SK-N-SH (cell line): ENCODE results near the gene SLC36A3. TPM values are rescaled to one million over a fixed set of nuclear protein-coding genes. Genes with fewer than 3 reads are reported as not detected.
"Not testable (repeated sequence)": the region's sequence is repeated elsewhere in the genome, so short reads cannot be mapped to it uniquely, and the experiment has no call there.

Experiments used
- CTCF ChIA-PET: fragments of 300-600, 350-600 bp; formaldehyde crosslinking; extraction: SDS; loops from one replicate; lab custom pipeline; 2021; lab: Yijun Ruan, JAX
- POLR2A ChIA-PET: fragments of 350-600 bp; sonication (Branson Sonifier 250); formaldehyde crosslinking; extraction: SDS; loops from one replicate; lab custom pipeline; 2020; ENCODE audit warnings: antibody characterized with exemption, inconsistent platforms; lab: Yijun Ruan, JAX
- DNase-seq: peaks from one replicate; pipeline ENCODE4 v3.0.0; 2012
- H2AFZ ChIP-seq: fragments of 200-600 bp; sonication (generic); 2 replicates; pipeline ENCODE4 v1.8.1; 2016; ENCODE audit warnings: antibody characterized with exemption, mild to moderate bottlenecking, low read depth
- H3F3A ChIP-seq: fragments of 200-600 bp; sonication (generic); replicated peaks from 2 replicates; pipeline ENCODE3; 2016; ENCODE audit warnings: antibody characterized with exemption, mild to moderate bottlenecking; ENCODE audit not compliant: insufficient read depth
- H3K27ac ChIP-seq, 2 experiments: fragments of 200-500 bp in 1 of 2; fragments of 200-600 bp in 1 of 2; sonication (Bioruptor generic) in 1 of 2; sonication (generic), shearing (Covaris generic) in 1 of 2; 2 replicates each; pipeline versions ENCODE4 v1.5.1 to v1.6.1; 2014 to 2016; ENCODE audit warnings: low read depth in 2 of 2, inconsistent platforms in 1 of 2, low read length in 1 of 2, mild to moderate bottlenecking in 1 of 2, mixed read lengths in 1 of 2
- H3K27me3 ChIP-seq: fragments of 200-600 bp; sonication (generic), shearing (Covaris generic); 2 replicates; pipeline ENCODE4 v1.6.1; 2016; ENCODE audit warnings: mixed run types; ENCODE audit not compliant: insufficient read depth
- H3K36me3 ChIP-seq, 2 experiments: fragments of 200-500 bp in 1 of 2; fragments of 200-600 bp in 1 of 2; sonication (Bioruptor generic) in 1 of 2; sonication (generic) in 1 of 2; replicated peaks in 1 of 2; 2 replicates each; pipeline versions ENCODE3 to v1.5.1; 2014 to 2016; ENCODE audit warnings: low read length in 1 of 2, mild to moderate bottlenecking in 1 of 2; ENCODE audit not compliant: insufficient read depth in 2 of 2, control insufficient read depth in 1 of 2
- H3K4me1 ChIP-seq, 2 experiments: fragments of 200-500 bp in 1 of 2; fragments of 200-600 bp in 1 of 2; sonication (Bioruptor generic) in 1 of 2; sonication (generic), shearing (Covaris generic) in 1 of 2; 2 replicates each; pipeline versions ENCODE4 v1.5.1 to v1.6.1; 2014 to 2016; ENCODE audit warnings: low read depth in 1 of 2, low read length in 1 of 2, mixed run types in 1 of 2; ENCODE audit not compliant: insufficient read depth in 2 of 2, control insufficient read depth in 1 of 2
- H3K4me2 ChIP-seq: fragments of 200-600 bp; sonication (generic), shearing (Covaris generic); 2 replicates; pipeline ENCODE4 v1.6.1; 2017; ENCODE audit warnings: mixed run types
- H3K4me3 ChIP-seq, 2 experiments: fragments of 200-500 bp in 1 of 2; fragments of 200-600 bp in 1 of 2; sonication (Bioruptor generic) in 1 of 2; sonication (generic), shearing (Covaris generic) in 1 of 2; 2 replicates each; pipeline versions ENCODE4 v1.5.1 to v1.8.1; 2014 to 2016; ENCODE audit warnings: low read depth in 2 of 2, inconsistent platforms in 1 of 2, low read length in 1 of 2, mild to moderate bottlenecking in 1 of 2, mixed read lengths in 1 of 2, moderate library complexity in 1 of 2
- H3K79me2 ChIP-seq: fragments of 200-600 bp; sonication (generic); 2 replicates; pipeline ENCODE4 v1.8.1; 2017; ENCODE audit warnings: mild to moderate bottlenecking; ENCODE audit not compliant: insufficient read depth
- H3K9ac ChIP-seq: fragments of 200-600 bp; sonication (generic); 2 replicates; pipeline ENCODE4 v1.6.1; 2017; ENCODE audit warnings: mixed run types
- H3K9me2 ChIP-seq: fragments of 200-600 bp; sonication (generic); 2 replicates; pipeline ENCODE4 v1.6.1; 2017; ENCODE audit warnings: mixed run types
- H3K9me3 ChIP-seq: fragments of 200-600 bp; sonication (generic); 2 replicates; pipeline ENCODE4 v1.6.1; 2017; ENCODE audit warnings: mixed run types, mild to moderate bottlenecking, moderate library complexity
- H4K20me1 ChIP-seq: fragments of 200-600 bp; sonication (generic); 2 replicates; pipeline ENCODE4 v1.6.1; 2017; ENCODE audit warnings: mild to moderate bottlenecking, mixed run types; ENCODE audit not compliant: insufficient read depth
- EP300 ChIP-seq, 2 experiments: IDR thresholded peaks; 2 replicates each; pipeline versions ENCODE4 v1.4.0 to v1.6.1; 2012; ENCODE audit warnings: borderline replicate concordance in 1 of 2, low read depth in 1 of 2, low read length in 1 of 2
- EZH2phosphoT487 ChIP-seq: fragments of 200-600 bp; sonication (generic); IDR thresholded peaks from 2 replicates; pipeline ENCODE4 v1.6.1; 2017; ENCODE audit warnings: low read depth, mixed run types, mild to moderate bottlenecking, antibody characterized with exemption, moderate library complexity, borderline replicate concordance
- FOXJ3 ChIP-seq: sonication (generic); formaldehyde crosslinking; IDR thresholded peaks from 2 replicates; pipeline ENCODE4 v1.5.1; 2020; ENCODE audit warnings: mild to moderate bottlenecking, missing genetic modification reagents
- JUND ChIP-seq: IDR thresholded peaks from 2 replicates; pipeline ENCODE4 v1.4.0; 2012
- NFIC ChIP-seq: IDR thresholded peaks from 2 replicates; pipeline ENCODE4 v1.4.0; 2012; ENCODE audit warnings: borderline replicate concordance
- NRF1 ChIP-seq: IDR thresholded peaks from 2 replicates; pipeline ENCODE4 v1.6.1; 2012; ENCODE audit warnings: low read depth, mild to moderate bottlenecking, low read length
- RAD21 ChIP-seq: IDR thresholded peaks from 2 replicates; pipeline ENCODE4 v1.6.1; 2012; ENCODE audit warnings: mild to moderate bottlenecking, low read length
- RCOR1 ChIP-seq: fragments of 150-350 bp; IDR thresholded peaks from 2 replicates; pipeline ENCODE4 v1.6.1; 2017; ENCODE audit warnings: antibody characterized with exemption, low read length
- SMC3 ChIP-seq: IDR thresholded peaks from 2 replicates; pipeline ENCODE4 v1.6.1; 2012; ENCODE audit warnings: low read depth, low read length, improper control_type of control experiment
- YY1 ChIP-seq: IDR thresholded peaks from 2 replicates; pipeline ENCODE4 v1.4.0; 2012; ENCODE audit warnings: low read depth, mild to moderate bottlenecking
- WGBS: methylation state at CpG from one replicate; pipeline ENCODE4 v1.1.6; 2017; ENCODE audit warnings: low lambda C conversion rate; 5-methylcytosine and 5-hydroxymethylcytosine counted together
- polyA plus RNA-seq, 3 experiments: library from polyadenylated mRNA; depleted of rRNA; stranded (reverse); fragments of >200 nt; gene quantifications; 2 replicates each; pipeline ENCODE4 v1.2.3, GENCODE V29; 2012
- TF ChIP-seq, protein P1 (sequence below): IDR thresholded peaks from 2 replicates; pipeline ENCODE4 v1.6.1; 2012; ENCODE audit warnings: mild to moderate bottlenecking, low read depth, low read length, moderate library complexity
- TF ChIP-seq, protein P2 (sequence below): IDR thresholded peaks from 2 replicates; pipeline ENCODE4 v1.4.0; 2012; ENCODE audit warnings: low read depth, borderline replicate concordance
- TF ChIP-seq, protein P3 (sequence below): fragments of 150-350 bp; IDR thresholded peaks from 2 replicates; pipeline ENCODE4 v1.6.1; 2017; ENCODE audit warnings: antibody characterized with exemption, low read length, low read depth, borderline replicate concordance
- TF ChIP-seq, protein P4 (sequence below): IDR thresholded peaks from 2 replicates; pipeline ENCODE4 v1.4.0; 2012; ENCODE audit warnings: low read depth

The SLC36A3 gene
- polyA plus RNA-seq, 1 of the 3 experiments (the other 2 are of a cell fraction): not detected

DNA sequence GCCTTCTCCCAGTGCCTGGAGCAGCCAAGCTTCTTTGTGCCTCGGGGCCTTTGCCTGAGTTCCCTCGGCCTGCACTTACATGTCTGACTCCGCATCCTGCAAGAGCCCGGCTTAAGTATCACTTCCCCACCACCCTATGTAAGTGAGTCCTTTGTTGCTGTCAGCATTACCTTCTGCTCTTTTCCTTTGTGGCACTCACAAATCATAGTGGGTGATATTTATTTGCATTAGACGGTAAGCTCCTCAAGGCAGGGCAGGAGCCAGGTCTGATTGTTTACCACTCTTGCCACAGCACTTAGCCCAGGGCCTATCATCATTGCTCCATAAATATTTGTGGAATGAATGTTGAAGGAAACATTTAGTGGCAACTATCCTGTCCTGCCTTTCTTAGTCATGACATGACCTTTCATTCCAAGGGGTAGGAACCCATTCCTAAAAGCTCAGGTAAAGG, 45.8 kb downstream of the SLC36A3 start:
- CTCF ChIA-PET: interaction anchor here (1.4 kb wide), 1 partner anchor 19 kb away, joined by 5 read pairs; no protein-coding TSS in a partner anchor
- POLR2A ChIA-PET: no interaction called here
- WGBS: 84% methylated on average over 5 of the region's 5 CpGs
- DNase-seq: no peak
- Histone ChIP-seq H4K20me1 (no peaks in the 10 kb centered on the region), H2AFZ (no peak overlapping the region), H3K9me2 (no peaks in the 10 kb centered on the region), H3F3A (no peaks in the 10 kb centered on the region), H3K27me3 (no peaks in the 10 kb centered on the region), H3K9me3 (no peaks in the 10 kb centered on the region), H3K79me2 (no peaks in the 10 kb centered on the region), H3K9ac (no peak overlapping the region), H3K4me3 (no peak overlapping the region), H3K4me2 (no peak overlapping the region), H3K36me3 (no peaks in the 10 kb centered on the region), H3K27ac (no peak overlapping the region), H3K4me1 (peaks cover 0 to 5% of the 10 kb centered on the region in 2 experiments; a peak in 1 of 4 replicates)
- TF ChIP-seq, protein P1, sequence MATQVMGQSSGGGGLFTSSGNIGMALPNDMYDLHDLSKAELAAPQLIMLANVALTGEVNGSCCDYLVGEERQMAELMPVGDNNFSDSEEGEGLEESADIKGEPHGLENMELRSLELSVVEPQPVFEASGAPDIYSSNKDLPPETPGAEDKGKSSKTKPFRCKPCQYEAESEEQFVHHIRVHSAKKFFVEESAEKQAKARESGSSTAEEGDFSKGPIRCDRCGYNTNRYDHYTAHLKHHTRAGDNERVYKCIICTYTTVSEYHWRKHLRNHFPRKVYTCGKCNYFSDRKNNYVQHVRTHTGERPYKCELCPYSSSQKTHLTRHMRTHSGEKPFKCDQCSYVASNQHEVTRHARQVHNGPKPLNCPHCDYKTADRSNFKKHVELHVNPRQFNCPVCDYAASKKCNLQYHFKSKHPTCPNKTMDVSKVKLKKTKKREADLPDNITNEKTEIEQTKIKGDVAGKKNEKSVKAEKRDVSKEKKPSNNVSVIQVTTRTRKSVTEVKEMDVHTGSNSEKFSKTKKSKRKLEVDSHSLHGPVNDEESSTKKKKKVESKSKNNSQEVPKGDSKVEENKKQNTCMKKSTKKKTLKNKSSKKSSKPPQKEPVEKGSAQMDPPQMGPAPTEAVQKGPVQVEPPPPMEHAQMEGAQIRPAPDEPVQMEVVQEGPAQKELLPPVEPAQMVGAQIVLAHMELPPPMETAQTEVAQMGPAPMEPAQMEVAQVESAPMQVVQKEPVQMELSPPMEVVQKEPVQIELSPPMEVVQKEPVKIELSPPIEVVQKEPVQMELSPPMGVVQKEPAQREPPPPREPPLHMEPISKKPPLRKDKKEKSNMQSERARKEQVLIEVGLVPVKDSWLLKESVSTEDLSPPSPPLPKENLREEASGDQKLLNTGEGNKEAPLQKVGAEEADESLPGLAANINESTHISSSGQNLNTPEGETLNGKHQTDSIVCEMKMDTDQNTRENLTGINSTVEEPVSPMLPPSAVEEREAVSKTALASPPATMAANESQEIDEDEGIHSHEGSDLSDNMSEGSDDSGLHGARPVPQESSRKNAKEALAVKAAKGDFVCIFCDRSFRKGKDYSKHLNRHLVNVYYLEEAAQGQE: no peak
- TF ChIP-seq FOXJ3 (CRISPR knock-in tag): no peak
- no peak for TF ChIP-seq NFIC
- no peak for TF ChIP-seq EP300 (IDR thresholded peaks at IDR 0.05; ENCODE audit: borderline replicate concordance in 1 of 2, low read depth in 1 of 2, low read length in 1 of 2)
- no peak for TF ChIP-seq NRF1
- TF ChIP-seq, protein P2, sequence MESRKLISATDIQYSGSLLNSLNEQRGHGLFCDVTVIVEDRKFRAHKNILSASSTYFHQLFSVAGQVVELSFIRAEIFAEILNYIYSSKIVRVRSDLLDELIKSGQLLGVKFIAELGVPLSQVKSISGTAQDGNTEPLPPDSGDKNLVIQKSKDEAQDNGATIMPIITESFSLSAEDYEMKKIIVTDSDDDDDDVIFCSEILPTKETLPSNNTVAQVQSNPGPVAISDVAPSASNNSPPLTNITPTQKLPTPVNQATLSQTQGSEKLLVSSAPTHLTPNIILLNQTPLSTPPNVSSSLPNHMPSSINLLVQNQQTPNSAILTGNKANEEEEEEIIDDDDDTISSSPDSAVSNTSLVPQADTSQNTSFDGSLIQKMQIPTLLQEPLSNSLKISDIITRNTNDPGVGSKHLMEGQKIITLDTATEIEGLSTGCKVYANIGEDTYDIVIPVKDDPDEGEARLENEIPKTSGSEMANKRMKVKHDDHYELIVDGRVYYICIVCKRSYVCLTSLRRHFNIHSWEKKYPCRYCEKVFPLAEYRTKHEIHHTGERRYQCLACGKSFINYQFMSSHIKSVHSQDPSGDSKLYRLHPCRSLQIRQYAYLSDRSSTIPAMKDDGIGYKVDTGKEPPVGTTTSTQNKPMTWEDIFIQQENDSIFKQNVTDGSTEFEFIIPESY: no peak
- no peak for TF ChIP-seq RAD21
- TF ChIP-seq JUND: no peak

DNA sequence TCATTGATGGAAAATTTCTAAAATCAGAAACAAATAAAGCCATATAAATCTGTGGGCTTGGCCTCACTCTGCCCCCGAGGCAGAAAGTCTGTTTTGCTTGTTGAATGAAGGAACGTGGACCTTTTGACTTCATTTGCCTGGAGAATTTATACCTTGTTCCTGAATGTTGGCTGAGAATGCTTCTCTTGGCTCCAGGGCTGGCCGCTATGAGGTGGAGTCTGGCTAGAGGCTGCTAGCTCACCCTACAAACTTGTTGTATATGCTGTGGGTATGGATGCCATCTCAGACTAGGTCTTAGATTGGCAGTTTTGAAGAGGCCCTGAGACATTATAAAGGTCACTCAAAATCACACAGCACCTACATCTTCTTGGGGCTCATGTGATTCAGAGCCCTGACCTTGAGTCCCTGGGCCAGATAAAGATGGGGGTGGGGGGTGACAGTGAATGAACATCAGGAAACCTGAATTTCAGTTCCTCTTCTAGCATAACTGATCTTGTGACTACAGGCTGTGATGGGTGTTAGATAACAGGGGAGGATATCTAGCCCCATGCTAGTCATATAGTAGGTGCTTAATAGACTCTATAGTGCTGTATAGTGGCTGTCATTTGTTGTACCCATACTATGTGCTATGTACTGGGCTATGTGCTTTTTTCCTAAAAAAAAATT, 47.8 kb downstream of the SLC36A3 start:
- no peaks in the 10 kb centered on the region for H3F3A ChIP-seq
- H3K27ac ChIP-seq: no peak overlapping the region
- no peaks in the 10 kb centered on the region for H3K27me3 ChIP-seq
- H3K4me3 ChIP-seq: no peak overlapping the region
- TF ChIP-seq, protein P3, sequence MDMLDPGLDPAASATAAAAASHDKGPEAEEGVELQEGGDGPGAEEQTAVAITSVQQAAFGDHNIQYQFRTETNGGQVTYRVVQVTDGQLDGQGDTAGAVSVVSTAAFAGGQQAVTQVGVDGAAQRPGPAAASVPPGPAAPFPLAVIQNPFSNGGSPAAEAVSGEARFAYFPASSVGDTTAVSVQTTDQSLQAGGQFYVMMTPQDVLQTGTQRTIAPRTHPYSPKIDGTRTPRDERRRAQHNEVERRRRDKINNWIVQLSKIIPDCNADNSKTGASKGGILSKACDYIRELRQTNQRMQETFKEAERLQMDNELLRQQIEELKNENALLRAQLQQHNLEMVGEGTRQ: no peak
- TF ChIP-seq SMC3 (no peak), RCOR1 (no peak), YY1 (no peak), NFIC (no peak), EZH2phosphoT487 (no peak)
- TF ChIP-seq, protein P4, sequence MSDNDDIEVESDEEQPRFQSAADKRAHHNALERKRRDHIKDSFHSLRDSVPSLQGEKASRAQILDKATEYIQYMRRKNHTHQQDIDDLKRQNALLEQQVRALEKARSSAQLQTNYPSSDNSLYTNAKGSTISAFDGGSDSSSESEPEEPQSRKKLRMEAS: no peak
- TF ChIP-seq, all 33 proteins: peak for 0
- H3K9me3 ChIP-seq: no peaks in the 10 kb centered on the region
- no peak overlapping the region for H3K4me2 ChIP-seq
- ChIA-PET POLR2A (no interaction called here), CTCF (no interaction called here)
- no peaks in the 10 kb centered on the region for H4K20me1 ChIP-seq
- no peaks in the 10 kb centered on the region for H3K79me2 ChIP-seq
- WGBS: 79% methylated on average over 3 of the region's 3 CpGs
- no peaks in the 10 kb centered on the region for H3K36me3 ChIP-seq
- H3K9me2 ChIP-seq: no peaks in the 10 kb centered on the region
- H3K9ac ChIP-seq: no peak overlapping the region
- H3K4me1 ChIP-seq: peaks cover 0 to 5% of the 10 kb centered on the region in 2 experiments; a peak in 1 of 4 replicates
- no peak overlapping the region for H2AFZ ChIP-seq
- no peak for DNase-seq

DNA sequence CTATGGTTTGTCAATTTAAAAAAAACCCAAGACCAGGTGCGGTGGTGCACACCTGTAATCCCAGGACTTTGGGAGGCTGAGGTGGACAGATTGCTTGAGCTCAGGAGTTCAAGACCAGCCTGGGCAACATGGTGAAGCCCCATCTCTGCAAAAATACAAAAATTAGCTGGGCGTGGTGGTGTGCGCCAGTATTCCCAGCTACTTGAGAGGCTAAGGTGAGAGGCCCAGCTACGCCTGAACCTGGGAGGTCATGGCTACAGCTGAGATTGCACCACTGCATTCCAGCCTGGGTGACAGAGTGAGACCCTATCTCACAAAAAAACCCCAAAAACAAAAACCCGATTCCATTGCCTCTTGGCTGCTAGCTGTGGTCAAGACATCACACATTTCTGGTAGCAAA, 48.6 kb downstream of the SLC36A3 start:
- POLR2A ChIA-PET, H3F3A ChIP-seq, H2AFZ ChIP-seq, H3K36me3 ChIP-seq, H3K9ac ChIP-seq, H3K9me3 ChIP-seq, H3K4me2 ChIP-seq, H3K79me2 ChIP-seq, H3K4me1 ChIP-seq, H4K20me1 ChIP-seq, H3K27ac ChIP-seq, H3K9me2 ChIP-seq, H3K27me3 ChIP-seq, H3K4me3 ChIP-seq, DNase-seq, CTCF ChIA-PET: not testable (repeated sequence)
- 91% methylated on average over 3 of the region's 5 CpGs for WGBS
